ENCODE data around the gene GNG10. TPM values are rescaled to one million over a fixed set of nuclear protein-coding genes. Genes with fewer than 3 reads are reported as not detected.

The GNG10 gene
- total RNA-seq, 1 experiment from 2014 or later = 26.2 TPM

DNA sequence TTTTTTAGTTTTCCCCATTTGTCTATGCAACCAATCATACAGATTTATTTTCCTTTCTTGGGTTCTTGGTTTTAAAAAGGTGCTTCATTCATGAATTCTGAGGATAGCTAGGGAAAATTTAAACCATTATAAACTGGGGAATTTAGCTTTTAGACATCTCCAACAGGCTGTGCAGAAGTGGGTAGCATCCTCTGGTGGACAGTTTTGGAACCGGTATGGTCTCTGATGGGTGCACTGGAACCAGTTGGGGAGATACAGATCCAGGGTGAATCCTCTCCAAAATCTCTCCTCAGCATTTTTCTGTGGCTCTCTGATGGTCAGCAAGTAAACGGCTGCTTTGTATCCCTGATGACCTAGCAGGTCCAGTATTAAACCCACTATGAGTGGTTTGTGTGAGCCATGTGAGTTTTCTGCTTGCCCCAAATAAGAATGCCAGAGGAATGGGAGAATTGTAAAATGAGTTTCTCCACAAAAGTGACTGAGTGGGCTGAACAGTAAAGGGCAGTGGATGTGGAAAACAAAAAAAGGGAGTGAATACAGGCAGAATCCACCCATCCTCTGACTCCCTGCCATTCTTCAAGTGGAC, 39.4 kb upstream of the GNG10 start:
- Histone ChIP-seq H3K4me3 (ENCODE audit: low read depth, low read length, poor library complexity, severe bottlenecking) (no peak overlapping the region), H3K36me3 (ENCODE audit: insufficient read depth, low read length, poor library complexity, severe bottlenecking) (no peaks in the 10 kb centered on the region), H3K27ac (ENCODE audit: low read depth, low read length, poor library complexity, severe bottlenecking) (no peak overlapping the region), H3K4me1 (ENCODE audit: insufficient read depth, low read length, poor library complexity, severe bottlenecking) (no peaks in the 10 kb centered on the region), H3K27me3 (replicated peaks; ENCODE audit: insufficient read depth, low read depth, low read length, poor library complexity) (peaks cover 4% of the 10 kb centered on the region), H3K9me3 (ENCODE audit: low read depth, low read length, poor library complexity, severe bottlenecking) (no peaks in the 10 kb centered on the region)
- no TSS peak for BruUV-seq (replicated peaks)
- peak; percentile 36 for DNase-seq (ENCODE audit: low spot score)
- intact Hi-C loops (cut with micrococcal nuclease; ENCODE audit: unreplicated experiment) = no loop called here
- TF ChIP-seq, protein P1, sequence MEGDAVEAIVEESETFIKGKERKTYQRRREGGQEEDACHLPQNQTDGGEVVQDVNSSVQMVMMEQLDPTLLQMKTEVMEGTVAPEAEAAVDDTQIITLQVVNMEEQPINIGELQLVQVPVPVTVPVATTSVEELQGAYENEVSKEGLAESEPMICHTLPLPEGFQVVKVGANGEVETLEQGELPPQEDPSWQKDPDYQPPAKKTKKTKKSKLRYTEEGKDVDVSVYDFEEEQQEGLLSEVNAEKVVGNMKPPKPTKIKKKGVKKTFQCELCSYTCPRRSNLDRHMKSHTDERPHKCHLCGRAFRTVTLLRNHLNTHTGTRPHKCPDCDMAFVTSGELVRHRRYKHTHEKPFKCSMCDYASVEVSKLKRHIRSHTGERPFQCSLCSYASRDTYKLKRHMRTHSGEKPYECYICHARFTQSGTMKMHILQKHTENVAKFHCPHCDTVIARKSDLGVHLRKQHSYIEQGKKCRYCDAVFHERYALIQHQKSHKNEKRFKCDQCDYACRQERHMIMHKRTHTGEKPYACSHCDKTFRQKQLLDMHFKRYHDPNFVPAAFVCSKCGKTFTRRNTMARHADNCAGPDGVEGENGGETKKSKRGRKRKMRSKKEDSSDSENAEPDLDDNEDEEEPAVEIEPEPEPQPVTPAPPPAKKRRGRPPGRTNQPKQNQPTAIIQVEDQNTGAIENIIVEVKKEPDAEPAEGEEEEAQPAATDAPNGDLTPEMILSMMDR (conservative IDR thresholded peaks at IDR 0.05; ENCODE audit: low read depth, low read length) = peak; percentile 60
- TF ChIP-seq EZH2 (IDR thresholded peaks at IDR 0.05; ENCODE audit: borderline replicate concordance, low read depth, low read length, poor library complexity, severe bottlenecking) = no peak
- POLR2A ChIA-PET (ENCODE audit: low non-redundant PET) = interaction anchor here (0.6 kb wide), 1 partner anchor 326 kb away, joined by 3 read pairs; no protein-coding TSS in a partner anchor
- CTCF ChIA-PET = interaction anchor here (0.7 to 0.9 kb wide), 2 partner anchors 14 to 24 kb away, joined by 3 to 6 read pairs; no protein-coding TSS in a partner anchor

DNA sequence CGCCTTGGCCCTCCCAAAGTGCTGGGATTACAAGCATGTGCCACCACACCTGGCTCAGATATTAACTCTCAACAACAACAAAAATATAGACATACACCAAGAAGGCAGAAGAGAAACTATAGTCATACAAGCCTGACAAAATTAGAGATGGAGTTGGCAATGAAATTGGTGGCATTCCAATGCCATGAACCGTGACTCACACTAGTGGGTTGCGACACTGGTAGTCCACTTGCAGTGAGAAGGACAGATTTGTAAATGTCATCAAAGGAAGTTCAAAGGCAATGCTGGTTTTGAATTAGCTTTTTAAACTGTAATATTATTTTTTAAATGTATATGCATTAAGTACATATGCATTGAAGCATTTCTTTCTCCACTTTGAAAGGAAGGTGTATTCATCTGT, 38.8 kb upstream of the GNG10 start:
- BruUV-seq (replicated peaks) = no TSS peak
- intact Hi-C loops (cut with micrococcal nuclease; ENCODE audit: unreplicated experiment) = no loop called here
- Histone ChIP-seq H3K4me3 (ENCODE audit: low read depth, low read length, poor library complexity, severe bottlenecking) (no peak overlapping the region), H3K27me3 (replicated peaks; ENCODE audit: insufficient read depth, low read depth, low read length, poor library complexity) (peaks cover 4% of the 10 kb centered on the region), H3K27ac (ENCODE audit: low read depth, low read length, poor library complexity, severe bottlenecking) (no peak overlapping the region), H3K36me3 (ENCODE audit: insufficient read depth, low read length, poor library complexity, severe bottlenecking) (no peaks in the 10 kb centered on the region), H3K9me3 (ENCODE audit: low read depth, low read length, poor library complexity, severe bottlenecking) (no peaks in the 10 kb centered on the region), H3K4me1 (ENCODE audit: insufficient read depth, low read length, poor library complexity, severe bottlenecking) (no peaks in the 10 kb centered on the region)
- TF ChIP-seq EZH2 (IDR thresholded peaks at IDR 0.05; ENCODE audit: borderline replicate concordance, low read depth, low read length, poor library complexity, severe bottlenecking) = no peak
- TF ChIP-seq, protein P1 (conservative IDR thresholded peaks at IDR 0.05; ENCODE audit: low read depth, low read length) = no peak
- CTCF ChIA-PET = no interaction called here
- POLR2A ChIA-PET (ENCODE audit: low non-redundant PET) = interaction anchor here (0.6 kb wide), 1 partner anchor 326 kb away, joined by 3 read pairs; no protein-coding TSS in a partner anchor
- peak; percentile 63 for DNase-seq (ENCODE audit: low spot score)

DNA sequence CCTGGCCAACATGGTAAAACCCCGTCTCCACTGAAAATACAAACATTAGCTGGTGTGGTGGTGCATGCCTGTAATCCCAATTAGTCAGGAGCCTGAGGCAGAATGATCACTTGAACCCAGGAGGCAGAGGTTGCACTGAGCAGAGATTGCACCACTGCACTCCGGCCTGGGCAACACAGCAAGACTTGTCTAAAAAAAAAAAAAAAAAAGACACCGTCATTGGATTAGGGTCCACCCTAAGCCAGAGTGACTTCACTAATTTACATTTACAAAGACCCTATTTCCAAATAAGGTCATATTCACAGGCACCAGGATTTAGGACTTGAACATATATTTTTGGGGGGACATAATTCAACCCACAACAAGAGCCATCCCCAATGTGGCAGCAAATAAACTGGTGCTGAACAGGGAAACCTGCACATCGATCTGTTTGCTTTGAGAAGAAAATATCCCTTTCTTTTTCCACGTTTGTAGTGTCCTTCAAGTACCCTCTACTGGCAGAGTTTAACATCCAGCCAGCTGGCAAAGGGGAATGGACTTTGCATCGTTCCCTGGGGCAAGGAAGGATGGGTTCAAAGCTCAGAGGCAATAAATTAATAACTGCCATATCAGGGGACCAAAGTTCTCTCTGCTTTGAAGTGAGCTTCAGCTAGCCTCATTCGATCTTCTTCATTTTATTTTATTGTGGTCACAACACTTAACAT, 34.0 kb upstream of the GNG10 start:
- H3K9me3 ChIP-seq (ENCODE audit: low read depth, low read length, poor library complexity, severe bottlenecking) = no peaks in the 10 kb centered on the region
- no peak overlapping the region for H3K27ac ChIP-seq (ENCODE audit: low read depth, low read length, poor library complexity, severe bottlenecking)
- H3K4me3 ChIP-seq (ENCODE audit: low read depth, low read length, poor library complexity, severe bottlenecking) = no peak overlapping the region
- no peak for TF ChIP-seq EZH2 (IDR thresholded peaks at IDR 0.05; ENCODE audit: borderline replicate concordance, low read depth, low read length, poor library complexity, severe bottlenecking)
- TF ChIP-seq, protein P1 (conservative IDR thresholded peaks at IDR 0.05; ENCODE audit: low read depth, low read length) = no peak
- no TSS peak for BruUV-seq (replicated peaks)
- intact Hi-C loops (cut with micrococcal nuclease; ENCODE audit: unreplicated experiment) = no loop called here
- no peaks in the 10 kb centered on the region for H3K36me3 ChIP-seq (ENCODE audit: insufficient read depth, low read length, poor library complexity, severe bottlenecking)
- DNase-seq (ENCODE audit: low spot score) = no peak
- ChIA-PET CTCF (no interaction called here), POLR2A (ENCODE audit: low non-redundant PET) (no interaction called here)
- H3K27me3 ChIP-seq (replicated peaks; ENCODE audit: insufficient read depth, low read depth, low read length, poor library complexity) = peaks cover 4% of the 10 kb centered on the region
- H3K4me1 ChIP-seq (ENCODE audit: insufficient read depth, low read length, poor library complexity, severe bottlenecking) = peaks cover 4% of the 10 kb centered on the region
